Stomach (tissue), 9 donors: ENCODE data around the gene MTMR1. TPM values are rescaled to one million over a fixed set of nuclear protein-coding genes. Genes with fewer than 3 reads are reported as not detected.

Source experiments
- DNase-seq, 2 donors: peaks; one replicate each; pipeline versions ENCODE4 v3.0.0 to v3.0.0-alpha.2; 2013 to 2019
- H3K27ac ChIP-seq, 5 donors: fragments of 200-600 bp in 4 of 5; sonication (generic) in 4 of 5; one replicate each; pipeline ENCODE4 v1.5.1; 2013 to 2019; ENCODE audit warnings: mild to moderate bottlenecking in 1 of 5, moderate library complexity in 1 of 5
- H3K27me3 ChIP-seq, 3 donors: fragments of 200-600 bp; sonication (generic); one replicate each; pipeline ENCODE4 v1.5.1; 2017 to 2019; ENCODE audit warnings: mixed run types in 1 of 3
- H3K36me3 ChIP-seq, 4 donors: fragments of 200-600 bp; sonication (generic); 1 replicate in 3 of 4; 2 replicates in 1 of 4; pipeline ENCODE4 v1.5.1; 2016 to 2019
- H3K4me1 ChIP-seq, 4 donors: fragments of 200-600 bp; sonication (generic); one replicate each; pipeline ENCODE4 v1.5.1; 2016 to 2019
- H3K4me3 ChIP-seq, 4 donors: fragments of 200-600 bp; sonication (generic) in 3 of 4; one replicate each; pipeline ENCODE4 v1.5.1; 2016 to 2019; ENCODE audit warnings: mild to moderate bottlenecking in 1 of 4
- H3K9me3 ChIP-seq, 4 donors: fragments of 200-600 bp; sonication (generic); one replicate each; pipeline ENCODE4 v1.5.1; 2016 to 2019
- EP300 ChIP-seq: sonication (generic); formaldehyde crosslinking; IDR thresholded peaks from one replicate; pipeline ENCODE4 v1.6.1; 2017; ENCODE audit warnings: antibody characterized with exemption
- POLR2A ChIP-seq, 4 donors: fragments of 450-650 bp; IDR thresholded peaks; one replicate each; pipeline ENCODE4 v1.6.1; 2016; ENCODE audit warnings: antibody characterized with exemption in 4 of 4, control low read depth in 2 of 4, mild to moderate bottlenecking in 1 of 4, moderate library complexity in 1 of 4
- POLR2AphosphoS5 ChIP-seq, 3 donors: sonication (generic); formaldehyde crosslinking; IDR thresholded peaks; one replicate each; pipeline ENCODE4 v1.6.1; 2016; ENCODE audit warnings: antibody characterized with exemption in 3 of 3
- WGBS, 5 donors: extraction: QIAGEN DNeasy Blood & Tissue Kit in 3 of 5; methylation state at CpG; one replicate each; pipeline versions ENCODE4 v1.1.5 to v1.1.7; 2013 to 2018; 5-methylcytosine and 5-hydroxymethylcytosine counted together
- intact Hi-C: fragments of 100-400 bp; cut with DNase I; formaldehyde crosslinking; loops from one replicate; pipeline ENCODE4 v1.15.1; 2023; ENCODE audit warnings: low total_unique reads
- polyA plus RNA-seq, 3 donors: library from polyadenylated mRNA; stranded (reverse); fragments of 200-250 nt; gene quantifications; one replicate each; pipeline ENCODE4 v1.2.3, GENCODE V29; 2013
- total RNA-seq, 5 donors: library from RNA; depleted of rRNA; stranded (reverse); fragments of >200 nt; gene quantifications; one replicate each; pipeline versions ENCODE4 v1.1.0 to v1.2.3, GENCODE V29; 2014 to 2016
- TF ChIP-seq, protein P1 (sequence below), 7 experiments: fragments of 450-650 bp in 4 of 7; fragments of 200-600 bp in 3 of 7; sonication (generic) in 3 of 7; IDR thresholded peaks; one replicate each; pipeline ENCODE4 v1.5.1; 2016 to 2019; ENCODE audit warnings: antibody characterized with exemption in 7 of 7, control low read depth in 2 of 7, mild to moderate bottlenecking in 1 of 7
- donor health status: healthy with polysubstance abuse.
- donor health status: Bipolar disorder and iron deficiency.
- donor health status: healthy.

The MTMR1 gene
- total and polyA plus RNA-seq, 8 donors, result 4.7 to 36.4 (median 8.0) TPM

DNA sequence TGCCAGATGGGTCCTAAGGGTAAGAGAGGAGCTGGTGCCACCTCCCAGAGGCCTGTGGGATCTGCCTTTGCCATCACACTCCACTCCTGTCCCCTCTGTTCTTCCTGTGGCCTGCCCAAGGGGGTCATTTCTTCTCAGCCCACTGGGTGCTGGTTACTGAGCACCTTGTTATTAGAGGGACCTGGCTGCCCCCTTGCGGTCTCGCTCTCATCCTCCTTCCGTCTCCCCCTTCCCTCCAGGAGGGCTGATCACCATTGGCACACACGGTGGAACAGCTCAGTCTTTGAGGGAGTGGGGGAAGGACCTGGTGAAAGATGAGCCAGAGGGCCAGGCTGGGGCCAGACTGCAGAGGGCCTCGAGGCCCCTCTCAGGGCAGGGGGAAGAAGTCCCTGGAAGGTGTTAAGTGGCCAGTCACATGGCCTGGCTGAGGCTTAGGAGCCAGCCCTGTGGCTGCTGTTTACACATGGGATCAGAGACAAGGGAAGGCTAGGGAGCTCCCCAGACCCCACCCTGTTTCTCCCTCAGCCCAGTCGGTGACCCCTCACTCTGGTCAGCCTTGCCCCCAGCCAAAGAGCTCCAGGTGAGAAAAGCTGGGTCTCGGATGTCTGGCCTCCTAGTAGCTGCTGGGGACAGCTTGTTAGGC is 68.1 kb downstream of the MTMR1 start:
- intact Hi-C loops, result no loop called here
- no peak overlapping the region for H3K27ac ChIP-seq
- TF ChIP-seq POLR2A (IDR thresholded peaks at IDR 0.05), result no peak
- TF ChIP-seq, protein P1, sequence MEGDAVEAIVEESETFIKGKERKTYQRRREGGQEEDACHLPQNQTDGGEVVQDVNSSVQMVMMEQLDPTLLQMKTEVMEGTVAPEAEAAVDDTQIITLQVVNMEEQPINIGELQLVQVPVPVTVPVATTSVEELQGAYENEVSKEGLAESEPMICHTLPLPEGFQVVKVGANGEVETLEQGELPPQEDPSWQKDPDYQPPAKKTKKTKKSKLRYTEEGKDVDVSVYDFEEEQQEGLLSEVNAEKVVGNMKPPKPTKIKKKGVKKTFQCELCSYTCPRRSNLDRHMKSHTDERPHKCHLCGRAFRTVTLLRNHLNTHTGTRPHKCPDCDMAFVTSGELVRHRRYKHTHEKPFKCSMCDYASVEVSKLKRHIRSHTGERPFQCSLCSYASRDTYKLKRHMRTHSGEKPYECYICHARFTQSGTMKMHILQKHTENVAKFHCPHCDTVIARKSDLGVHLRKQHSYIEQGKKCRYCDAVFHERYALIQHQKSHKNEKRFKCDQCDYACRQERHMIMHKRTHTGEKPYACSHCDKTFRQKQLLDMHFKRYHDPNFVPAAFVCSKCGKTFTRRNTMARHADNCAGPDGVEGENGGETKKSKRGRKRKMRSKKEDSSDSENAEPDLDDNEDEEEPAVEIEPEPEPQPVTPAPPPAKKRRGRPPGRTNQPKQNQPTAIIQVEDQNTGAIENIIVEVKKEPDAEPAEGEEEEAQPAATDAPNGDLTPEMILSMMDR (IDR thresholded peaks at IDR 0.05), result no peak
- TF ChIP-seq EP300, result no peak
- TF ChIP-seq POLR2AphosphoS5 (IDR thresholded peaks at IDR 0.05), result no peak
- H3K9me3 ChIP-seq, result no peaks in the 10 kb centered on the region
- peaks cover 0 to 45% (median 40%) of the 10 kb centered on the region in 4 donors for H3K36me3 ChIP-seq
- DNase-seq, result no peak
- no peaks in the 10 kb centered on the region for H3K4me1 ChIP-seq
- no peak overlapping the region for H3K4me3 ChIP-seq
- 50 to 70% (median 64%) methylated on average over 7 of the region's 7 CpGs for WGBS, 5 donors
- no peaks in the 10 kb centered on the region for H3K27me3 ChIP-seq

DNA sequence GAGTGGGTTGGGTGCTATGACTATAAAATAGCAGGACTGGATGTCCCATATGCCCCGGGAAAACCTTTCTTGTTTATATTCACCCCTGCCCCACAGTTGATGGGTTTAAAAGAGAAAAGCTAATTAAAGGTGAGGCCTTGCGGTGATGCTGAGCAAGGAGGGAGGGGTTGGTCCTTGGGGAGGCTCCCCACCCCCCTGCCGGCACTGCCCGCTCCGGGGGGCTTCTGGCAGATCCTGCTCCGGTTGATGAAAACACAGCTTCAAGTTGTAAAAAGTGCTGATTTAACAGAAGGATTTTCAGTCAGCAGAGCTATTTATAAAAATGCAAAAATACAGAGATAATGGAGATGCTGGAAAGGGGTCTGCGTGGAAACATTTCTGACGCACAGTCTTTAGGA is 68.6 kb downstream of the MTMR1 start:
- Histone ChIP-seq H3K4me1 (peaks cover 0 to 3% (median 1%) of the 10 kb centered on the region in 4 donors), H3K36me3 (peaks cover 0 to 40% (median 35%) of the 10 kb centered on the region in 4 donors), H3K27ac (no peak overlapping the region), H3K9me3 (no peaks in the 10 kb centered on the region), H3K4me3 (no peak overlapping the region), H3K27me3 (no peaks in the 10 kb centered on the region)
- intact Hi-C loops, result no loop called here
- WGBS, 5 donors, result 84 to 89% (median 86%) methylated on average over 6 to 8 of the region's 8 CpGs
- TF ChIP-seq POLR2AphosphoS5 (IDR thresholded peaks at IDR 0.05) (no peak), EP300 (no peak), POLR2A (IDR thresholded peaks at IDR 0.05) (no peak)
- TF ChIP-seq, protein P1 (IDR thresholded peaks at IDR 0.05), result no peak
- DNase-seq, result no peak

DNA sequence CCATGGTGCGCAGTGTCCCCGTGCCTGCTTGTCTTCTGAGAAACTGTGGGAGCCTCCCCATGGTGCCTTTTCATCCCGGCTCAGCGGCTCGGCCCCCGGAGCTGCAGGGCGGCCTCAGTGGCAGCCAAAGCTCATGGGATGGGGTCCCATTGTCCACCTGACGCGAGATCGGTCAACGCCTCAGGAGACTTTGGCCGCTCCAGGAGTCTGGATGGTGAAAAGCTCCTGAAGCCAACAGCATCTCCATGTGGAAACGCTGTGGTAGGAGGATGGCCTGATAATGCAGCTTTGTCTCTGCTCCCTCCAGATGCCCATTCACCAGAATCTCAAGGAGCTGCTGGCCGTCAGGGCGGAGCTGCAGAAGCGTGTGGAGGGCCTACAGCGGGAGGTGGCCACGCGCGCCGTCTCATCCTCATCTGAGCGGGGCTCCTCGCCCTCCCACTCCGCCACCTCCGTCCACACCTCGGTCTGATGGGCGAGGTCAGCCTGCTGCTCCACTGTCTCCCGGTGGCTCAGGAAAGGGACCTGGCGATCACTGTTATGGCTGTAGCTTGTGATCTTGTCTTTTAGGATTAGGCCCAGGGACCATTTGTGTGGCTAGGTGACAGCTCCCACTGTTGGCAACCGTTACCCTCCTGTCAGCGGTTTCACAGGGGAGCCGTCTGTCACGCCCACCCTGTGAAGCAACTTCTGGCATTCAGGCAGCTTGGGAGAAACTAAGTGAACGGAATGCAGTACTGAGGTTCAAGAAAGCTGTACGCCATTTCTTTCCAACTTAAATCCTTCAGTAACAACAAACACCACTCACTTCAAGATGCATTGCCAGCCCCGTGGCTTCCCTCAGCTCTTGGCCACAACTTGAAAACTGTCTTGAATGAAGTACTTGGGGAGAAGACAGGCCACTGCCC is 69.3 kb downstream of the MTMR1 start:
- no peak overlapping the region for H3K27ac ChIP-seq
- intact Hi-C loops, result no loop called here
- WGBS, 5 donors, result 85 to 90% (median 88%) methylated on average over 30 to 36 of the region's 36 CpGs

DNA sequence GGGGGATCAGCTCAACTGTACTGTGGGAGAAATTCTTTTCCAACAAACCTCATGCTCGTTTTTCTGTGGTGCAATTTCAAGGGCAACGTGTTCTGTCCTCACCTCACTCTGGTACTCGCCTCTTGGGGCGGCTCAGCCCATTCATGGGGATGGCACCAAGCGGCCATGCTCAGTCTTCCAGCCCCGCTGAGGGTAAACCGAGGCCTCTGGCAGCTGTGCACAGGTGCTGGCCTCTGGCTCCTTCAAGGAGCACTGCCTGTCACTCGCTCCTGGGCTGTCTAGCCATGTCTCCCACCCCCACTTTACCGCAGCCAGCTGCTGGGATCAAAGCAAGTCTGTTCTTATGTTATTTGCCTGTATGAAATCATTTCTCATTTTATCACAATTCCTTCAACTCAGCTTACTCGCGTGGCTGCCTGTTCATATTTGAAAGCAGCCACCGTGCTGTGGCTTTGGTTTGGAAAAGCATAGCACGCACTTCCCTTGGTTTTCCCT is 70.2 kb downstream of the MTMR1 start:
- DNase-seq, result no peak
- intact Hi-C loops, result no loop called here
- 79 to 90% (median 84%) methylated on average over 13 of the region's 13 CpGs for WGBS, 5 donors
- peak overlapping the region in 1 of 5 donors; percentile 11 for H3K27ac ChIP-seq
- H3K4me3 ChIP-seq, result no peak overlapping the region
- peaks cover 0 to 29% (median 24%) of the 10 kb centered on the region in 4 donors for H3K36me3 ChIP-seq
- peaks cover 0 to 10% (median 4%) of the 10 kb centered on the region in 4 donors for H3K4me1 ChIP-seq
- no peaks in the 10 kb centered on the region for H3K9me3 ChIP-seq
- H3K27me3 ChIP-seq, result no peaks in the 10 kb centered on the region
- TF ChIP-seq POLR2A (IDR thresholded peaks at IDR 0.05), result no peak
- no peak for TF ChIP-seq EP300
- TF ChIP-seq POLR2AphosphoS5 (IDR thresholded peaks at IDR 0.05), result no peak
- TF ChIP-seq, protein P1 (IDR thresholded peaks at IDR 0.05), result no peak

More for the DNA sequence above, 69.3 kb downstream of the MTMR1 start:
- H3K4me1 ChIP-seq, result peaks cover 0 to 9% (median 4%) of the 10 kb centered on the region in 4 donors
- no peak overlapping the region for H3K4me3 ChIP-seq
- H3K36me3 ChIP-seq, result peaks cover 0 to 33% (median 29%) of the 10 kb centered on the region in 4 donors
- DNase-seq, result no peak
- no peaks in the 10 kb centered on the region for H3K27me3 ChIP-seq
- no peaks in the 10 kb centered on the region for H3K9me3 ChIP-seq
- no peak for TF ChIP-seq POLR2AphosphoS5 (IDR thresholded peaks at IDR 0.05)
- no peak for TF ChIP-seq POLR2A (IDR thresholded peaks at IDR 0.05)
- TF ChIP-seq, protein P1 (IDR thresholded peaks at IDR 0.05), result no peak
- TF ChIP-seq EP300, result no peak
